Right lung (tissue), 5 donors: ENCODE measurements around the gene TBC1D2B. TPM values are rescaled to one million over a fixed set of nuclear protein-coding genes. Genes with fewer than 3 reads are reported as not detected.
"Not testable (repeated sequence)": the region's sequence is repeated elsewhere in the genome, so short reads cannot be mapped to it uniquely, and the experiment has no call there.

Experiments
- DNase-seq, 2 donors: peaks; one replicate each; pipeline ENCODE4 v3.0.0-alpha.2; 2013
- polyA plus RNA-seq, 5 donors: library from polyadenylated mRNA; unstranded; fragments of 120-200 nt; gene quantifications; one replicate each; pipeline versions ENCODE4 v1.2.1 to v1.2.3, GENCODE V29; 2013; ENCODE audit warnings: inconsistent platforms in 1 of 5, low replicate concordance in 1 of 5; ENCODE audit not compliant: insufficient read length in 5 of 5, insufficient read depth in 1 of 5

TBC1D2B gene
- polyA plus RNA-seq, 5 donors = 39.5 to 48.7 (median 40.9) TPM

GRCh38 chr15:77976760-77977525, 100.6 kb downstream of the TBC1D2B start:
- not testable (repeated sequence) for DNase-seq

- not testable (repeated sequence) for DNase-seq
Measured at GRCh38 chr15:77976095-77976450, 101.4 kb downstream of the TBC1D2B start.

GRCh38 chr15:77975332-77976094, 102.0 kb downstream of the TBC1D2B start:
- no peak for DNase-seq

GRCh38 chr15:77974416-77975331, 102.8 kb downstream of the TBC1D2B start:
- no peak for DNase-seq

- DNase-seq = peak; percentile 49 to 55
Measured at GRCh38 chr15:77974098-77974414, 103.5 kb downstream of the TBC1D2B start.

- not testable (repeated sequence) for DNase-seq
Measured at GRCh38 chr15:77973273-77974097, 104.0 kb downstream of the TBC1D2B start.

GRCh38 chr15:77972706-77973105, 104.8 kb downstream of the TBC1D2B start:
- DNase-seq = not testable (repeated sequence)

- DNase-seq = not testable (repeated sequence)
Measured at GRCh38 chr15:77971875-77972274, 105.6 kb downstream of the TBC1D2B start.

- DNase-seq = not testable (repeated sequence)
Measured at GRCh38 chr15:77970813-77971360, 106.6 kb downstream of the TBC1D2B start.

- DNase-seq = no peak
Measured at GRCh38 chr15:77969055-77969454, 108.5 kb downstream of the TBC1D2B start.

- no peak for DNase-seq
Measured at GRCh38 chr15:77967798-77968197, 109.7 kb downstream of the TBC1D2B start.

GRCh38 chr15:77967235-77967615, 110.3 kb downstream of the TBC1D2B start:
- not testable (repeated sequence) for DNase-seq

GRCh38 chr15:77966540-77967234, 110.8 kb downstream of the TBC1D2B start:
- DNase-seq = no peak

GRCh38 chr15:77964193-77964592, 113.3 kb downstream of the TBC1D2B start:
- DNase-seq = no peak

- DNase-seq = peak; percentile 61 to 75
Measured at GRCh38 chr15:77959432-77959879, 118.1 kb downstream of the TBC1D2B start.

- DNase-seq = not testable (repeated sequence)
Measured at GRCh38 chr15:77958716-77959431, 118.6 kb downstream of the TBC1D2B start.

- not testable (repeated sequence) for DNase-seq
Measured at GRCh38 chr15:77958021-77958420, 119.5 kb downstream of the TBC1D2B start.

- not testable (repeated sequence) for DNase-seq
Measured at GRCh38 chr15:77953926-77954325, 123.6 kb downstream of the TBC1D2B start.

GRCh38 chr15:77952928-77953446, 124.5 kb downstream of the TBC1D2B start:
- not testable (repeated sequence) for DNase-seq
